GM21360 (cell line): ENCODE data around the gene ACSBG1.

ENCODE experiments used
- ATAC-seq: cut with Tn5 transposase; IDR thresholded peaks from one replicate; pipeline ENCODE4 v1.9.1; 2021; ENCODE audit warnings: mild to moderate bottlenecking, moderate library complexity; ENCODE audit not compliant: unreplicated experiment

ACSBG1 gene

GRCh38 chr15:78223396-78224022, 10.9 kb downstream of the ACSBG1 start:
- no peak for ATAC-seq

GRCh38 chr15:78222745-78223395, 11.5 kb downstream of the ACSBG1 start:
- ATAC-seq, result no peak

GRCh38 chr15:78220713-78221112, 13.7 kb downstream of the ACSBG1 start:
- no peak for ATAC-seq

- ATAC-seq, result no peak
These were observed 17.9 kb downstream of the ACSBG1 start for GRCh38 chr15:78216276-78217104.

GRCh38 chr15:78213956-78214355, 20.4 kb downstream of the ACSBG1 start:
- ATAC-seq, result no peak

GRCh38 chr15:78213425-78213750, 21.0 kb downstream of the ACSBG1 start:
- ATAC-seq, result no peak

- no peak for ATAC-seq
These were observed 21.6 kb downstream of the ACSBG1 start for GRCh38 chr15:78212546-78213424.

- no peak for ATAC-seq
These were observed 22.4 kb downstream of the ACSBG1 start for GRCh38 chr15:78212008-78212407.

- no peak for ATAC-seq
These were observed 23.0 kb downstream of the ACSBG1 start for GRCh38 chr15:78211189-78211921.

- no peak for ATAC-seq
These were observed 24.0 kb downstream of the ACSBG1 start for GRCh38 chr15:78210349-78210717.

- ATAC-seq, result no peak
These were observed 24.6 kb downstream of the ACSBG1 start for GRCh38 chr15:78209646-78210348.

- no peak for ATAC-seq
These were observed 25.3 kb downstream of the ACSBG1 start for GRCh38 chr15:78208887-78209645.

- ATAC-seq, result no peak
These were observed 26.0 kb downstream of the ACSBG1 start for GRCh38 chr15:78208341-78208844.

GRCh38 chr15:78207641-78208340, 26.6 kb downstream of the ACSBG1 start:
- ATAC-seq, result no peak

GRCh38 chr15:78207110-78207458, 27.3 kb downstream of the ACSBG1 start:
- no peak for ATAC-seq

- ATAC-seq, result no peak
These were observed 27.8 kb downstream of the ACSBG1 start for GRCh38 chr15:78206326-78207109.

- ATAC-seq, result no peak
These were observed 28.5 kb downstream of the ACSBG1 start for GRCh38 chr15:78205856-78206255.

- ATAC-seq, result no peak
These were observed 29.0 kb downstream of the ACSBG1 start for GRCh38 chr15:78205337-78205736.
